ENCODE results near the gene SMIM13.
A peak's percentile ranks its signal among the peaks of the same experiment; 100 is the strongest.

The SMIM13 gene

GRCh38 chr6:11093626-11094410 is at the start of gene SMIM13:
Gene SMIM13, plus strand, starts transcription at chr6:11093834. Its CDS starts 480 bp downstream, at chr6:11094314.
- DNase-seq (ENCODE audit: low spot score), result peak; percentile 97

DNA sequence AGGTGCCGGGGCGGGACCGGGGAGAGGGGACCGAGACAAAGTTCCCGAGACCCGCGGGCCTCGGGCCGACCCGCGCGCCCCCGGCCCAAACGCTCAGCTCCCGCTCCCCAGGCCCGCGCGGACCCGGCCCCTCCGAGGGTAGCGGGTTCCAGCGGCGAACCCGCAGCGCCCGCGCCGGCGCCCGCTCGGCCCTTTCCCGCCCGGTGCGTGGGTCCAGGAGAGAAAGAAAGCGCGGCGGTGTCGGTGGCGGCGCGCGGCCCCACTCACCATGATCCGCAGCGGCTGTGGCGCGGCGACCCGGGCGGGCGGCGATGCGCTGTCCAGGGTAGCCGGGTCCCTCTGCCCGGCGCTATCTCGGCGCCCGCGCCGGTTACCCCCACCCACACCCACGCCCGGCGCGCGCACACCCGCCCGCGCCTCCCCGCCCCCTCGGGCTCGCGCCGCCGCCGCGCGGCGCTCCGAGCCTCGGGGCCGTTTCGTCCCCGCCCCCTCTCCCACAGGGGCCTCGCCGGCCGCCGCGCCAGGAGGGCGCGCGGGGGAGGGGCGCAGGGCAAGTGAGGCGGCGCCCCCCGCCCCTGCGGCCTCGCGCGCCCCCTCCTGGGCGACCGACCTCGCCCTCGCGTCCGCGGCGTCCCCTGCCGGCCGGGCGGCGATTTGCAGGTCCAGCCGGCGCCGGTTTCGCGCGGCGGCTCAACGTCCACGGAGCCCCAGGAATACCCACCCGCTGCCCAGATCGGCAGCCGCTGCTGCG is 49.5 kb upstream of the SMIM13 start, which contains the start of gene ELOVL2:
Gene ELOVL2 (minus strand): TSS at position 345 of the 751 bp plus-strand sequence. CDS start 75 bp downstream, at position 270.
- peak; percentile 65 for DNase-seq (ENCODE audit: low spot score)

GRCh38 chr6:11044712-11045167 is 48.9 kb upstream of the SMIM13 start:
- no peak for DNase-seq (ENCODE audit: low spot score)

DNA sequence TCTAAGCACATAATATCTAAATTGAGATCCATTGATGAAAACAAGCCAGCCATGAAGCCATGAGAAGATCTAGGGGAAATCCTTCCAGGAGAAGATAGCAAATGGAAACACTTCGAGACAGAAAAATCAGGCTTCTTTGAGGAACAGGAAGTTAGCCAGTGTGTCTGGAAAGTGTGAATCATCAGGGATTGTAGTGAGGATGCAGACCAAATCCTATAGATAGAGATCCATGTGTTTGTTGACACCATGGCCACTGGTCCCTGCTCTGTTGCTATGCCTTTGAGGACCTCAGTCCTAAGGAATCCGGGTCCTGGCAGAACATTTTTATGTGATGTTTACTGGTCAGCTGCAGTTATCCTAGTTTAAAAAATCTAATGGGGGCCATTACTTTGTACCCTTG is 42.9 kb upstream of the SMIM13 start:
- DNase-seq (ENCODE audit: low spot score), result peak; percentile 11

GRCh38 chr6:11053307-11053706 is 40.3 kb upstream of the SMIM13 start:
- DNase-seq (ENCODE audit: low spot score), result no peak

DNA sequence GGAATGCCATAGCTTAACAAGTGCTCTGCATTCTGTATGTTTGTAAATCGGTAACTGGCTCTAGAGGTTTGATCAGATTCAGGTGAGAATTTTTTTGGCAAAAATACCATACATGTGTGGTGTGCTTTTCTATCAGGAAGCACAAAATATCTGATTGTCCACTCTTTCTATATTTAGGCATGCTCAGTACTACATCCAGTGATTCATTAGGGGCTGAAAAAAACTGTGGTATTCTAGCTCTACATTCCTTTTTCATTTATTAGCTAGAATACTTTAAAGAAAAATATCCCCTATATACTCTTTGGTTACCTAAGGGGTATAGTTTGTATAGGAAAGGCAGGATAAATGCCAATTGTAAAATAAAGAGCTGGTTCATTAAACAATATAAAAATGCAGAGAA is 38.9 kb upstream of the SMIM13 start:
- DNase-seq (ENCODE audit: low spot score), result no peak

- no peak for DNase-seq (ENCODE audit: low spot score)
Observed at GRCh38 chr6:11055127-11055627, 38.5 kb upstream of the SMIM13 start.

DNA sequence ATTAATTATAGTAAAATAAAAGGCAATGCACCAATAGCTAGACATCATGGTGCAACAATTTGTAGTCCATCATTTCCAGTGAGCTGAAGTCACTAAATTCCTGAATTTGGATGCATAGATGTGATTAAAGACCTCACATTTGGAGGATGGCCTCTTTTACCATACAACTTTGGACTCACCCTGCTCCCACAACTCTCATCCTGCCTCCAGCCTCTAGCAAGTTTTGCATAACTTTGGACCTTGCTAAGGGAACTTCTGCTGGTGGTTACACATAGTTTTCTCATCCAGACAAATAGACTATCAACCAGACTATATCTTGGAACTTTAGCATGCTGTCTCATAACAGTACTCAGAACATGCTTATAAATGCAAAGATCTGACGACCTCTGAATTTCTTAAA is 36.8 kb upstream of the SMIM13 start:
- DNase-seq (ENCODE audit: low spot score), result no peak

DNA sequence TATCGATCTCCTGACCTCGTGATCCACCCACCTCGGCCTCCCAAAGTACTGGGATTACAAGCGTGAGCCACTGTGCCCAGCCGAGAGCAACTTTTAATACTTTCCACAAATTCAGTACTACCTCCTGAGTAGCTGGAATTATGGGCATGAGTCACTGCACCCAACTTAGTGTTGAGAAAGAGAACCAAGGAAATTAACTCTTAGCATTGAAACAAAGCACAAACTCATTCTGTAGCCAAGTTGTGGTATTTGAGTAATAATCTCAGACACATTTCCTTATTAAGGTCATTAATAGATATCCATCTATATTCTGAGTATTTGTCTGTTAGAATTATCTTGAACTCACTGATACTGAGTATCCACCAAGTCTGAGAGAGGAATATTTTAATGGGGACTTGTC is 35.2 kb upstream of the SMIM13 start:
- DNase-seq (ENCODE audit: low spot score), result no peak

- no peak for DNase-seq (ENCODE audit: low spot score)
Observed at GRCh38 chr6:11062083-11062482, 31.6 kb upstream of the SMIM13 start.

DNA sequence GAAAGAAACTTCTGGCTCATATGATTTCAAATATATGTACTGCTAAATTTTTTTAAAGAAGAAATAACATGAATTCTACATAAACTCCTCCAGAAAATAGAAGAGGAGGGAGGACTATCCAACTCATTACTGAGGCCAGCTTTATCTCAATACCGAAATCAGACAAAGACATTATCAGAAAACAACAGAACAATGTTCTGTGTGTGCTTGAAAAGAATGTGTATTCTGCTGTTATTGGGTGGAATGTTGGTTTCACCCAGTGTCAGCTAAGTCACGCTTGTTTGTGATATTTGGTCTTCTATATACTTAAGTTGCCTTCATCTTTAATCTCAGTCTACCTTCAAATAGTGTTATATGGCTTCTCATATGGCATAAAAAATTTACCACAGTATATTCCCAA is 30.9 kb upstream of the SMIM13 start:
- no peak for DNase-seq (ENCODE audit: low spot score)

GRCh38 chr6:11064836-11065235 is 28.8 kb upstream of the SMIM13 start:
- DNase-seq (ENCODE audit: low spot score), result no peak

GRCh38 chr6:11065436-11066202 is 28.0 kb upstream of the SMIM13 start:
- DNase-seq (ENCODE audit: low spot score), result no peak

- DNase-seq (ENCODE audit: low spot score), result no peak
Observed at GRCh38 chr6:11066505-11067347, 26.9 kb upstream of the SMIM13 start.

DNA sequence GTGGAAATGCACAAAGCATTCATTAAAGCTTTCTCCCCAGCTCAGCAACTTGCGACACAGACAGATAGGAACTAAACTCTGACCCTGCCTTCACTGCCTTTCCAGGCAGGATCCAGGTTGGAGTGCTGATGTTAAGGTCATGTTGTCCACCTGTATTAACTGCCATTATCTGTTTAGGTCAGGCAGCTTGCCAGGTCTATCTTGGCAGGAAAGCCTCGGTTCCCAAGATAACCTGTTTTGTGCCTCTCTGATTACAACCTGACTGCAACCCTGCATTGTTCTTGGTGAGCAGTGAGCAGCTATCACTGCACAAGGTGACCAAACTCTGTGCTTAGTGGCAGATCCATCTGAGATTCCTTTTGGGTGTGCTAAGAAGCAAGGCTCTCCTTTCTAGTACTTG is 26.3 kb upstream of the SMIM13 start:
- DNase-seq (ENCODE audit: low spot score), result no peak

- no peak for DNase-seq (ENCODE audit: low spot score)
Observed at GRCh38 chr6:11069760-11070159, 23.9 kb upstream of the SMIM13 start.

- no peak for DNase-seq (ENCODE audit: low spot score)
Observed at GRCh38 chr6:11072101-11072500, 21.5 kb upstream of the SMIM13 start.

- DNase-seq (ENCODE audit: low spot score), result no peak
Observed at GRCh38 chr6:11076540-11076939, 17.1 kb upstream of the SMIM13 start.

DNA sequence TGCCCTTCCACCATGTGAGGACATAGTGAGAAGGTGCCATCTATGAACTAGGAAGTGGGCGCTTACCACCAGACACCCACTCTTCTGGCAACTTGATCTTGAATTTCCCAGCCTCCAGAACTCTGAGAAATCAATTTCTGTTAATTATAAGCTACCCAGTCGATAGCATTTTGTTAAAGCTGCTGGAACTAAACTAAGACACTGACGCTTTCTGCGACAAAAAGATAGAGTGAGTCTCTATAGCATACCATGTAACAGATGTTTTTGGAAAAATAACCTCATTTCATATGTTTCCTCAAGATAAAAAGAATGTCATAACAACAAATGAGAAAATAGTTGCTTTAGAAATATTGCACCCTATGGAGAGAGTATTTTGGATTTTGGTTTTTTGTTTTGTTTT is 15.4 kb upstream of the SMIM13 start:
- no peak for DNase-seq (ENCODE audit: low spot score)

DNA sequence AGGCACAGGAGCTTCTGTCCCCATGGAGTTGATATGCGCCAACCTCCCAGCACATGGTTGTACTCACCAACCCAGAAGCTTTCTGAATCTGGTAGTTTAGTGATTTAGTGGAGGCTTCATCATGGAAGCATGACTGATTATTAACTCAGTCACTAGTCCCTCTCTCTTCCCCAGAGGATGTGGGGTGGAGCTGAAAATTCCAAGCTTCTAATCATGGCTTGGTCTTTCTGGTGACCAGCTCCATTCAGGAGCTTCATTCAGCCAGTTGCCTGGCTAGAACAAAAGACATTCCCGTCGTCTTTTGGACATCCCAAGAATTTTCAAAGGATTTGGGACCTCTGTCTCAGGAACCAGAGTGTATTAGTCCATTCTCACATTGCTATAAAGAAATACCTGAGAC is 13.3 kb upstream of the SMIM13 start:
- DNase-seq (ENCODE audit: low spot score), result no peak

GRCh38 chr6:11083491-11083890 is 10.1 kb upstream of the SMIM13 start:
- DNase-seq (ENCODE audit: low spot score), result no peak
